Measurements from ENCODE around the gene PNPLA2. TPM values are rescaled to one million over a fixed set of nuclear protein-coding genes. Genes with fewer than 3 reads are reported as not detected.

PNPLA2 gene
- polyA plus RNA-seq, 4 donors, result 49.8 to 83.4 (median 57.7) TPM

GRCh38 chr11:796565-797295 is 22.0 kb upstream of the PNPLA2 start:
- DNase-seq (ENCODE audit: low read depth in 4 of 4, low spot score in 3 of 4), result no peak

- peak in 1 of 4 donors; percentile 64 for DNase-seq (ENCODE audit: low read depth in 4 of 4, low spot score in 3 of 4)
These were observed 21.2 kb upstream of the PNPLA2 start for GRCh38 chr11:797296-798092.

DNA sequence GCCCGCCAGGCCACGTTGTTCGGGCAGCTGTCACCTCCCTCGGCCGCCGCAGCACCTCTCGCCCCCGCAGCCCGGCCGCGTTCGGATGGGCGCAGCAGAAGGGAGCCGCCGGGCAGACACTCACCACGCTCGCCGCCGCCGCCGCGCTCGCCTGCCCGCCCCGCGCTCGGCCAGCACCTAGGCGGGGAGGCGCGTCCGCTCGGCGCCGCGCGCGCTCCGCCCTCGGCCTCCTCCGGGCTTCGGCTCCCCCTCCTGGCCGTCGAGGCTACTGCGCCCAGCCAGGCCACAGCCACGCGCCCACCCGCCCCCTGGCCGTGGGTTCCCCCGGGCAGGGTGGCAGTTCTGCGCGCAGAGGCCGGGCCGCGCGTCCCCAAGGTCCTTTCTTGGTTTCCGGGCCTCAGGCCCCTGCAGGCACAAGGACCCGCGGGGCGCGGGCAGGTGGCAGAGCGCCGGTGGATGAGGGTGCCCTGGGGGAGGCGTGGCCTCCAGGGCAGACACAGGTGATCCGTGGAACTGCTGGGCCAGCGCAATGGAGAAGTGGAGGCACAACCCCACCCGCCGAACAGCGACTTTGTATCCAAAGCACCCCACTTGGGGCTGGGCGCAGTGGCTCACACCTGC is 20.5 kb upstream of the PNPLA2 start, which contains the start of gene SLC25A22:
Gene SLC25A22 (minus strand): TSS at position 189 of the 621 bp plus-strand sequence. CDS start 3,275 bp downstream, outside the sequence.
- peak in 1 of 4 donors; percentile 60 for DNase-seq (ENCODE audit: low read depth in 4 of 4, low spot score in 3 of 4)

GRCh38 chr11:799641-800316 is 18.9 kb upstream of the PNPLA2 start:
- no peak for DNase-seq (ENCODE audit: low read depth in 4 of 4, low spot score in 3 of 4)

- no peak for DNase-seq (ENCODE audit: low read depth in 4 of 4, low spot score in 3 of 4)
These were observed 18.2 kb upstream of the PNPLA2 start for GRCh38 chr11:800473-800872.

GRCh38 chr11:801097-801780 is 17.5 kb upstream of the PNPLA2 start:
- no peak for DNase-seq (ENCODE audit: low read depth in 4 of 4, low spot score in 3 of 4)

DNA sequence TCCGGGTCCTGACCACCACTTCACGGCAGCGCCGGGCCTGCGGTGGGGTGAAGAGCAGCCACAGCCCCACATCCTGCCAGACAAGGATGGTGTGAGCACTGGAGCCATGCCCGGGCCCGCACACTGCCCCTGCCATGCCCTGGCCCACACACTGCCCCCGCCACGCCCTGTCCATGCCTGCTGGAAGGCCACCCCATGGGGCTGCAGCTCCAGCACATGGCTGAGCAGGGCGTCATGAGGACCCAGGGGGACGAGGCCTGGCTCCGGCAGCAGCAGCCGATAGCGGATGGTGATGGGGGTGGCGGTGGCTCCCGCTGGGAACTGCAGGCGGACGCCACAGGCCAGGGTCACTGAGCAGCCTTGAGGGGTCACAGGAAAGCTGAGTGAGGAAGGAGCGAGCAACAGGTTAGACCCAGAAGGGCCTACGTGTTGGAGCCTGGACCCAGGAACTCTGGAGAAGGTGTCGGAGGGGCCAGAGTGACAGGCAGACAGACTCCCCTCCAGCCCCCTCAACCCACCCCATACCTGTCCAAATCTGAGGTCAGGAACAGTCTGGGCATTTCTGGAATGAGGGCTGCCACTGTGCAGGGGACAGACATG is 16.6 kb upstream of the PNPLA2 start:
- DNase-seq (ENCODE audit: low read depth in 4 of 4, low spot score in 3 of 4), result no peak

- DNase-seq (ENCODE audit: low read depth in 4 of 4, low spot score in 3 of 4), result no peak
These were observed 15.8 kb upstream of the PNPLA2 start for GRCh38 chr11:802693-803466.

DNA sequence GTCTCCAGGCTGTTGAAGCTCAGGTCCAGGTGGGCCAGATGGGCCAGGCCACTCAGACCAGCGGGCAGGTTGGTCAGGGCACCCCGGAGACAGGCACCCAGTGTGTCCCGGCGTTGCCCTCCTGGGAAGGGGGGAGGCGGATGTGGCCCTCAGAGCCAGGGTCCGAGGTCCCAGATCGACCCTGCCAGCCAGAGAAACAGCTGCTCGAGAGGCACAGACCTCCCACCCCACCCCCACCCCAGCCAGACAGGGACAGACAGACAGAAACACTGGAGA is 15.3 kb upstream of the PNPLA2 start:
- no peak for DNase-seq (ENCODE audit: low read depth in 4 of 4, low spot score in 3 of 4)

DNA sequence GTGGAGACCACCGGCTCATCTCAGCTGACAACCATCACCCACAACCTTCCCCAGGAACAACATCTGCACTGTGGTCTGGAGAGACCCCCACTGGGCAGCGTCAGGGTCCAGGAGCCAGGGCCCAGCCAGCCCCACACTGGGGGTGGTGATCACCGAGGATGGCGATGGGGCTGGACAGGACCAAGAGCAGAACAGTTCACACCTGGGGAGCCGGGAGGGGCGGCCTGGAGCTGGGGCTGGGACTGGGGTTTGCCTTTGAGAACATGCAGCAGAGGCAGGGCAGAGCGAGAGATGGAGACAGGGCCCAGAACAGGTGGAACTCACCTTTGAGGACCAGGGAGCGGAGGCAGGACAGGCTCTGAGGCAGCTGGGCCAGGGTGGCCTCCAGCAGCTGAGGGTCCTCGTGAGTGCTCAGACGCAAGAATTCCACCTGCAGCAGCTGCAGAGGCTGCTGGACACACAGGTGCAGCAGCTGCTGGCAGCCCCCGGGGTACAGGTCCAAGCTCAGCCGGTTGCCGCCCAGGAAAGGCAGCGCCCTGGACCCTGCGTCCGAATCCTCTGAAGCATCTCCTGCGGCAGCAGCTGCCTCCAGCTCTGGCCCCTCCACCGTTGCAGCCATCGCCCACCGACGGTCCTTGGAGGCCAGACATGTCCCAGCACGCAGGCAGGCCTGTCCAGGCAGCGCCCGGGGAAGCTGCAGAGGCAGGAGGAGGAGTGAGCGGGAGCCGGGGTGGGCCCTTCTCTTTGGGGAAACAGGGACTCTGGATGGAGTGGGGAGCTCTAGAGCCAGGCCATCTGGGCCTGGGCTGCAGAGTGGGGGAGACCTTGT is 14.7 kb upstream of the PNPLA2 start:
- no peak for DNase-seq (ENCODE audit: low read depth in 4 of 4, low spot score in 3 of 4)

- DNase-seq (ENCODE audit: low read depth in 4 of 4, low spot score in 3 of 4), result no peak
These were observed 14.1 kb upstream of the PNPLA2 start for GRCh38 chr11:804599-804964.

GRCh38 chr11:808427-809286 is 10.1 kb upstream of the PNPLA2 start:
- DNase-seq (ENCODE audit: low read depth in 4 of 4, low spot score in 3 of 4), result no peak

DNA sequence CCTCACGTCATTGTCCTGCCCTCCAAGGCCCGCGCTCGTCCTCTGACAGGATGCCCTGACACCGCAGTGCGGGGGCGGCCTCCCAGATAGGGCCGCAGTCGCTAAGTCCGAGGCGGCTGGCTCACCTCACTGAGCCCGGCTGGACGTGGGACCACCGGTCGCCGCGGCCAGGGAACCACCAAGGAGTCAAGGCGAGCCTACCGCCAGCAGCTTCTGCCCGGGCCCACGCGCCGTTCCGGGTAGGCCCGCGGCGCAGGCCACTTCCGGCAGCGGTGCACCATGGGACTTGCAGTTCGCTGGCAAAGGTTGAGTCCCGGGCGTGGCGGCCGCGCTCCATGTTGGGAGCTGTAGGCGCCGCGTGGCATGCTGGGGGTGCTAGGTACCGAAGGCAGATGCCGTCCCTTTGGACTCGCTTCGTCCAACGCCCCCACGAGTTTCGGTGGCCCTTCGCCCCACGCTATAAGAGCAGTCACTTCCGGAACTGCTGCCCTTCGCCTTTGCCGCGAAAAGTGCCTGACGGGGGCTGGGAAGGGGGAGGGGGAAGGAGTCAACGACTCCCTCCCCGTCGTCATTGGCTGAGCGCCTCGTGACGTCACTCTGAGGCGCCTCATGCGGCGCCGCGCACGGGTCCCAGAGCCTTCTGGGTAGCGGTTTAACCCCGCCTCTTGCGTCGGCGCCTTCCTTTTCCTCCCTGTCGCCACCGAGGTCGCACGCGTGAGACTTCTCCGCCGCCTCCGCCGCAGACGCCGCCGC is 9.3 kb upstream of the PNPLA2 start, which contains the start of gene RPLP2:
Gene RPLP2 (plus strand): TSS at position 681 of the 753 bp plus-strand sequence. CDS start 268 bp downstream, outside the sequence.
- DNase-seq (ENCODE audit: low read depth in 4 of 4, low spot score in 3 of 4), result peak; percentile 95 to 99 (median 96)

GRCh38 chr11:810040-810567 is 8.6 kb upstream of the PNPLA2 start:
- no peak for DNase-seq (ENCODE audit: low read depth in 4 of 4, low spot score in 3 of 4)

DNA sequence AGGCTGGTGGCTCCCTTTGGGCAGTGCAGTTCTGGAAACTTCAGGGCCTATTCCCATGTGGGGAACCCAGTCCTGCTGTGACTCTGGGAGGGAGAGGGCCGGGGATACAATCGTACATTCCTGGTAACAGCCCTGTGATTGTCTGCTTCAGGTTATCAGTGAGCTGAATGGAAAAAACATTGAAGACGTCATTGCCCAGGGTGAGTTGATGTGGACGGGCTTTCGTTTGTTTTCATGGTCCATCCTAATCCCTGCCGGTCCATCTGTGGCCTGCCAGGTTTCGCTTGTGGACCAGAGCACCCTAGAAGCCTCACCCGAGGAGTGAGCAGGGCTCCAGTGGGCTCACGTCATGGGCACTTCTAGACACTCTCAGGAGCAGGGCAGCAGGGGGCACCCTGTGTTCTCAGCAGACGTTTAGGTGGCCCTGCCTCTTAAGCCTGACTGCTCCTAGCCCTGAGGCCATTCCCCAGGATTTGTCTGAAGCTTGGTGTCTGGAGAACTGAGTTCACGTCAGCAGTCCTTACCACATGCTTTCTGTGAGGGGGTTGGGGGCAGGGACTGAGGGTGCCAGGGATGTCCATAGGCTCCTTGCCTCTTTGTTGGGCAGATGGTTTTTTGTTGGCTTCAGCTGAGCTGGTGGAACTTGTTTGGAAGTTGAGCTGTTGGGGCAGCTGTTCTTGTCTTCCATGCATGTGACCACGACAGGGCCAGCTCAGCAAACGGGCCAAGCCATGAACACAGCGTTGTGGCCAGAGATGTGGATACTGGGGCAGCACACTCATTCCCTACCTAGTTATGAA is 7.1 kb upstream of the PNPLA2 start:
- DNase-seq (ENCODE audit: low read depth in 4 of 4, low spot score in 3 of 4), result no peak

DNA sequence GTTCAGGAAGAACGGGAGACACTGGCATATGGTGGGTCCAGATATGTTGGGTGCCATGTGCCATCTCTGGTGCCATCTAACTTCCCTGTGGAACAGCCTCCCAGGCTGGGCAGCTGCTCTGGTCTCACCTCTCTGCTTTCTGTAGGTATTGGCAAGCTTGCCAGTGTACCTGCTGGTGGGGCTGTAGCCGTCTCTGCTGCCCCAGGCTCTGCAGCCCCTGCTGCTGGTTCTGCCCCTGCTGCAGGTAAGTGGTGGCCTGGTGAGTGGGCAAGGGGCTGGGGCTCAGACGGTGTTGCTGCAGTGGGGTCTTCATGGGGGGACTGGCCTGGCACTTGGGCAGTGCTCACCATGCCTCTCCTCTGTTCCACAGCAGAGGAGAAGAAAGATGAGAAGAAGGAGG is 6.3 kb upstream of the PNPLA2 start:
- no peak for DNase-seq (ENCODE audit: low read depth in 4 of 4, low spot score in 3 of 4)

All from right renal pelvis (tissue), 4 donors.